Measurements from ENCODE around the gene BLOC1S2. TPM values are rescaled to one million over a fixed set of nuclear protein-coding genes. Genes with fewer than 3 reads are reported as not detected.
A peak's percentile ranks its signal among the peaks of the same experiment; 100 is the strongest.

Gene BLOC1S2
- 68.4 and 72.8 TPM in 2 replicates for total RNA-seq (2014; rRNA removed; shearing (Covaris generic))
- 69.0 and 69.6 TPM in 2 replicates for polyA plus RNA-seq (2016; fragmentation: Nextera tagmentation; extraction: Ambion mirVana)
- long read RNA-seq, transcript BLOC1S2-202 (5 exons, 1,249 nt) = major isoform, 47 of 57 reads
- long read RNA-seq, partial matches to known transcripts = 1 of 57 reads
- long read RNA-seq, other reads (novel, unspliced or antisense) = 5 of 57 reads

GRCh38 chr10:100286051-100287033 is at the start of gene BLOC1S2:
BLOC1S2 (minus strand) TSS chr10:100286680; CDS start chr10:100286659, 21 bp downstream.
- no peaks in the 10 kb centered on the region; the same call in 2 of the 3 replicates for H3K9me3 Mint-ChIP-seq
- no peaks in the 10 kb centered on the region for H3K27me3 ChIP-seq (ENCODE audit: insufficient read depth)
- ATAC-seq (peak; percentile 96), DNase-seq (ENCODE audit: low spot score) (peak; percentile 84)
- peaks cover 15% of the 10 kb centered on the region for H3K27me3 Mint-ChIP-seq (ENCODE audit: insufficient read depth, low read depth, poor library complexity)
- H3K4me1 Mint-ChIP-seq = peaks cover 16% of the 10 kb centered on the region
- H3F3A ChIP-seq (replicated peaks; ENCODE audit: low read depth) = 0 out of 2 replicates have a peak, but pooled peaks cover 5% of the 10 kb centered on the region
- peak within 1 kb of the TSS; percentile 89 for H3K27ac ChIP-seq (ENCODE audit: low read depth)
- peaks cover 46% of the 10 kb centered on the region for H3K79me2 ChIP-seq (replicated peaks; ENCODE audit: insufficient read depth)
- H3K9me2 ChIP-seq (ENCODE audit: insufficient read depth) = no peaks in the 10 kb centered on the region
- H2AFZ ChIP-seq = peak within 1 kb of the TSS; percentile 99
- H3K4me2 ChIP-seq = peak within 1 kb of the TSS; percentile 90
- peaks cover 14% of the 10 kb centered on the region for H3K4me1 ChIP-seq (ENCODE audit: insufficient read depth)
- peaks cover 8% of the 10 kb centered on the region for H3K36me3 Mint-ChIP-seq (ENCODE audit: low read depth)
- peak within 1 kb of the TSS; percentile 96 for H3K27ac Mint-ChIP-seq
- H3K4me3 ChIP-seq = peak within 1 kb of the TSS; percentile 100
- no peaks in the 10 kb centered on the region; the same call in 1 of the 2 replicates for H4K20me1 ChIP-seq (replicated peaks; ENCODE audit: insufficient read depth)
- peak within 1 kb of the TSS; percentile 98 for H3K4me3 Mint-ChIP-seq
- H3K36me3 ChIP-seq (ENCODE audit: insufficient read depth) = no peaks in the 10 kb centered on the region; the same call in none of the 2 replicates
- no peak for TF ChIP-seq ZNF331 (CRISPR knock-in tag; IDR thresholded peaks at IDR 0.05; ENCODE audit: low read depth)
- TF ChIP-seq CREB1 (CRISPR knock-in tag; IDR thresholded peaks at IDR 0.05; ENCODE audit: low read depth) = peak; percentile 55
- no peak for TF ChIP-seq REST (IDR thresholded peaks at IDR 0.05; ENCODE audit: unreplicated experiment)
- peak; percentile 97 for TF ChIP-seq POLR2AphosphoS5 (IDR thresholded peaks at IDR 0.05; ENCODE audit: low read depth)
- no peak for TF ChIP-seq JUNB (IDR thresholded peaks at IDR 0.05; ENCODE audit: unreplicated experiment)
- no peak for TF ChIP-seq EZH2phosphoT487 (IDR thresholded peaks at IDR 0.05; ENCODE audit: unreplicated experiment)
- peak; percentile 62 for TF ChIP-seq ETS1 (IDR thresholded peaks at IDR 0.05)
- no peak for TF ChIP-seq ZNF114 (CRISPR knock-in tag; IDR thresholded peaks at IDR 0.05)
- TF ChIP-seq STAT1 (IDR thresholded peaks at IDR 0.05; ENCODE audit: unreplicated experiment) = no peak
- TF ChIP-seq EZH2 (IDR thresholded peaks at IDR 0.05; ENCODE audit: low read depth, unreplicated experiment) = no peak
- no peak for TF ChIP-seq ZNF462 (CRISPR knock-in tag; IDR thresholded peaks at IDR 0.05)
- TF ChIP-seq NANOG (IDR thresholded peaks at IDR 0.05; ENCODE audit: borderline replicate concordance) = no peak

Measured in GM23338 (cell line).